ENCODE measurements around the gene STX3.

DNA sequence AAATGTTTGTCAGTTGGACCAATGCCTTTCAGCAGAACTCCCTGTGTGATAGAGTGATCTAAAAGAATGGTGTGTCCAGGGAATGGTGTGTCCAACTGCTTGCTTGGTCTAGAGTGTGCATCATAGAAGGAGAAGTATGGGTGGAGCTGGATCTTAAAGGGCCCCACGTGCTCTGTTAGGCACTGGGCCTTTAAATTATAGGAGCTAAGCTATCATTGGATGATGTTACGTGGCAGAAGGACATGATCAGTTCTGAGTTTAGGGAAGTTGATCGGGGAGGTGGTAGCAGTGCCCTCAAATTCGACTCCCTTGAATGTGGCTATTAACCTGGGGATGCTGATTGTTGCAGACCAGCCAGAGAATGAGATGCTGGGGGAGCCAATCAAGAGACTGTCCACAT is 16.4 kb downstream of the STX3 start:
- TF ChIP-seq CTCF (IDR thresholded peaks at IDR 0.05; ENCODE audit: insufficient read depth, low read length) (no peak), REST (IDR thresholded peaks at IDR 0.05; ENCODE audit: insufficient replicate concordance, low read depth) (no peak), POLR2AphosphoS5 (IDR thresholded peaks at IDR 0.05; ENCODE audit: low read depth) (no peak)

Measured in HL-60 (cell line).